T-helper 1 cell (primary cell): Measurements from ENCODE around the gene AMOTL1.
A peak's percentile ranks its signal among the peaks of the same experiment; 100 is the strongest.
"Not testable (repeated sequence)": the region's sequence is repeated elsewhere in the genome, so short reads cannot be mapped to it uniquely, and the experiment has no call there.

Source experiments
- DNase-seq, 5 donors: peaks; one replicate each; pipeline ENCODE4 v3.0.0-alpha.2; 2012 to 2020

The AMOTL1 gene

GRCh38 chr11:94888204-94888603 lies 120.0 kb downstream of the AMOTL1 start:
- DNase-seq = no peak

- no peak for DNase-seq
These were observed 127.3 kb downstream of the AMOTL1 start for GRCh38 chr11:94895451-94895850.

GRCh38 chr11:94895971-94896370 lies 127.8 kb downstream of the AMOTL1 start:
- no peak for DNase-seq

- DNase-seq = peak in 2 of 5 donors; percentile 9 to 12
These were observed 129.2 kb downstream of the AMOTL1 start for GRCh38 chr11:94897330-94897768.

- DNase-seq = no peak
These were observed 139.1 kb downstream of the AMOTL1 start for GRCh38 chr11:94907226-94907625.

- no peak for DNase-seq
These were observed 141.2 kb downstream of the AMOTL1 start for GRCh38 chr11:94909371-94909820.

GRCh38 chr11:94910270-94910669 lies 142.1 kb downstream of the AMOTL1 start:
- no peak for DNase-seq

GRCh38 chr11:94910779-94911178 lies 142.6 kb downstream of the AMOTL1 start:
- no peak for DNase-seq

- DNase-seq = no peak
These were observed 144.7 kb downstream of the AMOTL1 start for GRCh38 chr11:94912806-94913205.

GRCh38 chr11:94913718-94914394 lies 145.7 kb downstream of the AMOTL1 start:
- DNase-seq = not testable (repeated sequence)

- no peak for DNase-seq
These were observed 152.2 kb downstream of the AMOTL1 start for GRCh38 chr11:94920311-94920710.

GRCh38 chr11:94922321-94923003 lies 154.3 kb downstream of the AMOTL1 start:
- no peak for DNase-seq

- no peak for DNase-seq
These were observed 154.8 kb downstream of the AMOTL1 start for GRCh38 chr11:94923004-94923334.

- DNase-seq = peak in 1 of 5 donors; percentile 43
These were observed 156.0 kb downstream of the AMOTL1 start for GRCh38 chr11:94924171-94924572.

GRCh38 chr11:94924612-94925011 lies 156.5 kb downstream of the AMOTL1 start:
- peak in 1 of 5 donors; percentile 69 for DNase-seq

GRCh38 chr11:94925422-94926270 lies 157.5 kb downstream of the AMOTL1 start:
- peak in 1 of 5 donors; percentile 16 for DNase-seq

GRCh38 chr11:94926271-94926625 lies 158.1 kb downstream of the AMOTL1 start:
- no peak for DNase-seq
